Measurements from ENCODE around the gene CHML. TPM values are rescaled to one million over a fixed set of nuclear protein-coding genes. Genes with fewer than 3 reads are reported as not detected.

The CHML gene
- total and polyA plus RNA-seq, 12 donors = 1.7 to 11.4 (median 7.7) TPM

DNA sequence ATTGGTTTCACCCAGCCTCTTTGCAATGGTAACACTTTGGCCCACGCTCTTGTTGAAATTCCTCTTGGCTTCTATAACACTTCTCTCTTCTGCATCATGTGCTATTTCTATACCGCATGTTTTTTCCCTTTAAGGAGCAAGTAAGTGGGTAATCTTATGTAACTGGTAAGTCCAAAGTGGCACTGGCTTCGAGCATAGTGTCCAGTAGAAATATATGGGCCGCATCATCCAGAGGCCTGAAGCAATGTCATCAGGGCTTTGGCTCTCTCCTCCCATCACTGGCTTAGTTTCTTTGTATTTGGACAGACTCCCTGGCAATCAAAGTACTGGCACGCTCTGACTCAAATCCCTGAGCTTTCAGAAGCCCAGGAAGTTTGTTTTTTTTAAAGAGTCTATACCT is 17.5 kb downstream of the CHML start:
- Histone ChIP-seq H3K27ac (no peak overlapping the region), H3K9me3 (no peaks in the 10 kb centered on the region), H3K36me3 (no peaks in the 10 kb centered on the region), H3K27me3 (no peaks in the 10 kb centered on the region), H3K4me3 (no peak overlapping the region), H3K4me1 (peaks cover 0 to 10% (median 1%) of the 10 kb centered on the region in 9 donors)
- intact Hi-C loops (cut with DNase I) = loop anchor here in 4 of 10 donors (10.0 kb wide), 1 partner anchor 88 kb away; the partner anchor contains the start of gene KMO (in 4 of the 4)
- WGBS, 2 donors = 70 to 75% methylated on average over 5 of the region's 5 CpGs
- TF ChIP-seq, protein P1, sequence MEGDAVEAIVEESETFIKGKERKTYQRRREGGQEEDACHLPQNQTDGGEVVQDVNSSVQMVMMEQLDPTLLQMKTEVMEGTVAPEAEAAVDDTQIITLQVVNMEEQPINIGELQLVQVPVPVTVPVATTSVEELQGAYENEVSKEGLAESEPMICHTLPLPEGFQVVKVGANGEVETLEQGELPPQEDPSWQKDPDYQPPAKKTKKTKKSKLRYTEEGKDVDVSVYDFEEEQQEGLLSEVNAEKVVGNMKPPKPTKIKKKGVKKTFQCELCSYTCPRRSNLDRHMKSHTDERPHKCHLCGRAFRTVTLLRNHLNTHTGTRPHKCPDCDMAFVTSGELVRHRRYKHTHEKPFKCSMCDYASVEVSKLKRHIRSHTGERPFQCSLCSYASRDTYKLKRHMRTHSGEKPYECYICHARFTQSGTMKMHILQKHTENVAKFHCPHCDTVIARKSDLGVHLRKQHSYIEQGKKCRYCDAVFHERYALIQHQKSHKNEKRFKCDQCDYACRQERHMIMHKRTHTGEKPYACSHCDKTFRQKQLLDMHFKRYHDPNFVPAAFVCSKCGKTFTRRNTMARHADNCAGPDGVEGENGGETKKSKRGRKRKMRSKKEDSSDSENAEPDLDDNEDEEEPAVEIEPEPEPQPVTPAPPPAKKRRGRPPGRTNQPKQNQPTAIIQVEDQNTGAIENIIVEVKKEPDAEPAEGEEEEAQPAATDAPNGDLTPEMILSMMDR (IDR thresholded peaks at IDR 0.05) = no peak
- ATAC-seq (peak in 2 of 8 donors; percentile 41 to 50), DNase-seq (no peak)

DNA sequence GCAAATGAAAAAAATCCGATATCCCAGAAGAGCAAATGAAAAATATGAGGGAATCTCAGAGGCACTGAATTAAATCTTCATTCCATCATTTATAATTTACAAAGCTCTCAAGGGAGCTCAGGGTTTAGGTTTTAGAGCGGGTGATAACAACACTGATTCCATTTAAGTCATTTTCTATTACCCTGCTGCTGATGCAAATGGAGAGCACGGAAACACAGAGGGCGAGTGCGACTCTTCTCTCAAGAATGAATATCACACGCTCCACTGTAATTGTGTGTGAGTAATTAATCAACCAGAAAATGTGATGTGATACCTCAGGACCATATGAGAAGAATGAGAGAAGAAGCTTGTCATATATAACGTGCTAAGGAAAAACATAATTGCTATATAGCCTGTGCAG is 22.7 kb downstream of the CHML start:
- H3K9me3 ChIP-seq = no peaks in the 10 kb centered on the region
- peaks cover 0 to 5% (median 0%) of the 10 kb centered on the region in 9 donors for H3K4me1 ChIP-seq
- H3K27me3 ChIP-seq = no peaks in the 10 kb centered on the region
- ATAC-seq (no peak), DNase-seq (no peak)
- intact Hi-C loops (cut with DNase I) = loop anchor here in 7 of 10 donors (10.0 kb wide), 4 partner anchors 217 to 397 kb away; partner anchors contain the start of gene EXO1 (in 2 of the 7)
- no peak overlapping the region for H3K4me3 ChIP-seq
- TF ChIP-seq, protein P1 (IDR thresholded peaks at IDR 0.05) = no peak
- 95 to 97% methylated on average over 7 of the region's 7 CpGs for WGBS, 2 donors
- no peaks in the 10 kb centered on the region for H3K36me3 ChIP-seq
- H3K27ac ChIP-seq = no peak overlapping the region

DNA sequence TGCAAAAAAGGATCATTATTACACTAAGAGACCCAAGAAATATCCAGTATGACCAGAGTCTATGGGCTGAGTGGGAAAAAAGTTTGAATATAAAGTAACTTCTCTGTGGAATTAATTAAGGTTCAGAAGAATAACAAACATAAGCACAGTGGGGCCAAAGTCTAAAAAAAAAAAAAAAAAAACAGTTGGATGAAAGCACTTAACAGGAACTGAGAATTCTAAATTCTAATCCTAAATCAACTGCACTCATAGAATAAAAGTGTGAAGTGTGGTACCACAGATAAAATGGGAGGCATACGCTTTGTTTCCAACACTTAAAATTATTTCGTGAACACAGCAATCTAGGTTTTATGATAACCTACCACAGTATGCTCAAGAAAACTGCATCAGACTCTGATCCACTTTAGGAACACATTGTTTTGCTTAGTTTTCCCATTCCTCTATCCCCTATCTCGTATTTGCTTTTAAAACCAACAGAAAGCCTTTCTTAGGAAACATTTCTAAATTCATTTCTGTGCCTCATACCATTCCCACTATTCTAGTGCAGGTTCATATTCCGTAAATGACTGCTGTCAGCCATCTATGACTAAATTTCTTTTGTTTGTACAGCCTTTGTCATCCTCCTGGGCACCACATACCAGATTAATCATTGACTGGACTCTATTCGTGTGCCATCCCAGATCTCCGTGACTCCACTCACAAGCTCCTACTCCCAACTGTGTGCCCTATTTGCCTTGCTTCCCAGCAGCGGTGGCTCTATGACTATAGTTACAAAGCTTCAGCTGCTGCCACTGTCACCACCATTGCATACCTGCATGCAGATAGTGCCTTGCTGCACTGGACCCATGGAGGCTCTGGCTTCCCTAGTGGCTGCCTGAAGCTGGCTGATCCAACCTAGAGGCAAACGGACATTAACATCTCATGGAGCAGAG is 24.9 kb downstream of the CHML start:
- WGBS, 2 donors = 88 to 96% methylated on average over 8 of the region's 8 CpGs
- no peak overlapping the region for H3K4me3 ChIP-seq

DNA sequence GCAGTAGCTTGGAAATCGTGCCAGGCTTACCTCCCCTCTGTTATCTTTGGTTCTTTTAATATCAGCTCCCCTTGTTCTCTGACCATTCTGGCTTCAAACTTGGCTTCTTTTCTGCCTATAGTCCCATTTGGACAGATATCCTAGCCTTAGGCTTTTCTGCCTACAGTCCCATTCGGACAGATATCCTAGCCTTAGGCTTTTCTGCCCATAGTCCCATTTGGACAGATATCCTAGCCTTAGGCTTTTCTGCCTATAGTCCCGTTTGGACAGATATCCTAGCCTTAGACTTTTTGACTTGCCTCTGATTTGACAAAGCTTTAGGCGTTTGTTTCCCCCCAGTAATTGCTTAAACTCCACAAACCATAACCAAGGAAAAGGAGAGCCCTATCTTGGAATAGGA is 25.6 kb downstream of the CHML start:
- no peak for DNase-seq
- Histone ChIP-seq H3K4me1 (peaks cover 0 to 19% (median 0%) of the 10 kb centered on the region in 9 donors), H3K27me3 (no peaks in the 10 kb centered on the region), H3K36me3 (no peaks in the 10 kb centered on the region), H3K9me3 (no peaks in the 10 kb centered on the region), H3K4me3 (no peak overlapping the region), H3K27ac (no peak overlapping the region)
- ATAC-seq = no peak
- intact Hi-C loops (cut with DNase I) = loop anchor here (5.0 to 10.0 kb wide), 7 partner anchors 218 to 400 kb away; partner anchors contain the start of gene EXO1 (in 2 of the 10)
- 74 to 77% methylated on average over 4 of the region's 4 CpGs for WGBS, 2 donors
- TF ChIP-seq, protein P1 (IDR thresholded peaks at IDR 0.05) = no peak

More for the DNA sequence above, 24.9 kb downstream of the CHML start:
- no peak for ATAC-seq
- Histone ChIP-seq H3K27me3 (no peaks in the 10 kb centered on the region), H3K4me1 (peaks cover 0 to 19% (median 0%) of the 10 kb centered on the region in 9 donors), H3K9me3 (no peaks in the 10 kb centered on the region), H3K36me3 (no peaks in the 10 kb centered on the region), H3K27ac (no peak overlapping the region)
- DNase-seq = no peak
- intact Hi-C loops (cut with DNase I) = loop anchor here in 7 of 10 donors (10.0 kb wide), 4 partner anchors 219 to 399 kb away; partner anchors contain the start of gene EXO1 (in 2 of the 7)
- TF ChIP-seq, protein P1 (IDR thresholded peaks at IDR 0.05) = no peak

Measured in heart right ventricle (tissue), 16 donors.